Ishikawa (cell line): Measurements from ENCODE around the gene SUMO3.

Source experiments
- EGR1 ChIP-seq: IDR thresholded peaks from 2 replicates; pipeline ENCODE4 v1.6.1; 2012
- FOXM1 ChIP-seq: IDR thresholded peaks from 2 replicates; pipeline ENCODE4 v1.6.1; 2012; ENCODE audit warnings: low read depth, borderline replicate concordance
- RAD21 ChIP-seq: IDR thresholded peaks from 2 replicates; pipeline ENCODE4 v1.6.1; 2012; ENCODE audit warnings: low read depth
- TEAD4 ChIP-seq: IDR thresholded peaks from 2 replicates; pipeline ENCODE4 v1.6.1; 2012

GRCh38 chr21:44761011-44761729, 56.7 kb downstream of the SUMO3 start:
- TF ChIP-seq TEAD4 (no peak), RAD21 (peak; percentile 64), FOXM1 (no peak), EGR1 (no peak)
